C4-2B (cell line): Measurements from ENCODE around the gene GPRC5D.
A peak's percentile ranks its signal among the peaks of the same experiment; 100 is the strongest.

ENCODE experiments used
- H3K27ac ChIP-seq: fragments of 450-650 bp; 2 replicates; pipeline ENCODE4 v1.5.1; 2017
- CTCF ChIP-seq: fragments of 450-650 bp; conservative IDR thresholded peaks from 2 replicates; pipeline ENCODE4 v1.5.1; 2017; ENCODE audit warnings: mild to moderate bottlenecking
- ZFX ChIP-seq: fragments of 450-650 bp; IDR thresholded peaks from 2 replicates; pipeline ENCODE4 v1.6.1; 2017

The GPRC5D gene

GRCh38 chr12:12891080-12891880 is 60.7 kb downstream of the GPRC5D start, which contains the start of gene GPRC5A:
TSS of gene GPRC5A (plus strand) at chr12:12891562. CDS start at chr12:12908250, 16,688 bp downstream.
- TF ChIP-seq CTCF (no peak), ZFX (no peak)
- H3K27ac ChIP-seq, result peak within 1 kb of the TSS; percentile 42
